Activated CD4-positive, alpha-beta memory T cell treated with anti-CD3 and anti-CD28 coated beads, Interleukin-2, amount 10 ng/mL, durations not matched to agents 7 days and 5 days (primary cell): ENCODE results near the gene CD247. TPM values are rescaled to one million over a fixed set of nuclear protein-coding genes. Genes with fewer than 3 reads are reported as not detected.

ENCODE experiments used
- CTCF ChIA-PET: fragments of 350-600 bp; sonication (Branson Sonifier 250); formaldehyde crosslinking; loops from one replicate; lab custom pipeline; 2021; ENCODE audit warnings: antibody characterized with exemption, inconsistent platforms; lab: Charles Lee
- POLR2A ChIA-PET: fragments of 350-600 bp; sonication (Branson Sonifier 250); formaldehyde crosslinking; loops from one replicate; lab custom pipeline; 2021; ENCODE audit warnings: antibody characterized with exemption; lab: Charles Lee
- DNase-seq: peaks from one replicate; pipeline ENCODE4 v3.0.0-alpha.2; 2020
- H3K27ac Mint-ChIP-seq: one replicate; pipeline ENCODE4 v1.8.0; 2021; ENCODE audit warnings: mild to moderate bottlenecking, mixed read lengths
- H3K27me3 Mint-ChIP-seq: one replicate; pipeline ENCODE4 v1.8.0; 2021; ENCODE audit warnings: mixed read lengths
- H3K36me3 Mint-ChIP-seq: one replicate; pipeline ENCODE4 v1.8.0; 2021; ENCODE audit warnings: low read depth, mixed read lengths
- H3K4me1 Mint-ChIP-seq: one replicate; pipeline ENCODE4 v1.8.0; 2021; ENCODE audit warnings: mixed read lengths
- H3K4me3 Mint-ChIP-seq: one replicate; pipeline ENCODE4 v1.8.0; 2021; ENCODE audit warnings: mild to moderate bottlenecking, mixed read lengths
- H3K9me3 Mint-ChIP-seq: one replicate; pipeline ENCODE4 v1.8.0; 2021; ENCODE audit warnings: mixed read lengths
- total RNA-seq, 2 experiments: library from RNA; stranded (reverse); gene quantifications; one replicate each; pipeline ENCODE4 v1.2.3, GENCODE V29; 2021

The CD247 gene
- total RNA-seq, 2 experiments from 2014 or later, result 239 to 242 TPM

GRCh38 chr1:167454304-167454893 lies 63.9 kb downstream of the CD247 start:
- peak overlapping the region; percentile 75 for H3K4me3 Mint-ChIP-seq
- POLR2A ChIA-PET, result interaction anchor here (0.6 to 7.9 kb wide), 20 partner anchors 7 to 484 kb away, joined by 3 to 143 read pairs (median 8); partner anchors contain the start of genes CD247 and CREG1
- H3K27me3 Mint-ChIP-seq, result no peaks in the 10 kb centered on the region
- H3K4me1 Mint-ChIP-seq, result peaks cover 69% of the 10 kb centered on the region
- peak overlapping the region; percentile 75 for H3K27ac Mint-ChIP-seq
- DNase-seq, result no peak
- H3K9me3 Mint-ChIP-seq, result no peaks in the 10 kb centered on the region
- peaks cover 38% of the 10 kb centered on the region for H3K36me3 Mint-ChIP-seq
- CTCF ChIA-PET, result interaction anchor here (0.5 to 5.4 kb wide), 12 partner anchors 12 to 102 kb away, joined by 3 to 36 read pairs (median 6); partner anchors contain the start of gene CD247

DNA sequence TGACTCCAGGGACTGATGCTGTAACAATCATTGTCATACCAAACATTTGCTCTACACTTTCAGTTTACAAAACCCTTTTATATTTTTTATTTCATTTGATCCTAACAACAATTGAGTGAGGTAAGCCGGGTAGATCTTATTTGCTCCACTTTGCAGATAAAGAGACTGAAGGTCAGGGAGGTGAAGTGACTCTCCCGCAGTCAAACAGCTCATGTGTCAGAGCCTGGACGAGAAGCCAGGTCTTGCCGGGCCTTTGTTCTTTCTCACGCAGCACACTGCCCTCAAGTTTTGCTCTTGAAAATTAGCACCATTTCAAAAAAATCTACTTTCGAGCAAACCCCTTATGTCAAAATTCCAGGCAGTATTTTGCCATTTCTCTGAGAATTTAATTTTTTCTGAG lies 65.2 kb downstream of the CD247 start:
- peaks cover 34% of the 10 kb centered on the region for H3K36me3 Mint-ChIP-seq
- CTCF ChIA-PET, result interaction anchor here (0.8 to 5.4 kb wide), 7 partner anchors 9 to 233 kb away, joined by 3 to 36 read pairs (median 3); no protein-coding TSS in a partner anchor
- peak overlapping the region; percentile 4 for H3K4me3 Mint-ChIP-seq
- H3K27ac Mint-ChIP-seq, result peak overlapping the region; percentile 65
- H3K9me3 Mint-ChIP-seq, result no peaks in the 10 kb centered on the region
- POLR2A ChIA-PET, result interaction anchor here (1.1 to 7.9 kb wide), 6 partner anchors 11 to 81 kb away, joined by 3 to 143 read pairs (median 39); partner anchors contain the start of gene CD247
- H3K4me1 Mint-ChIP-seq, result peaks cover 77% of the 10 kb centered on the region
- no peaks in the 10 kb centered on the region for H3K27me3 Mint-ChIP-seq
- no peak for DNase-seq

DNA sequence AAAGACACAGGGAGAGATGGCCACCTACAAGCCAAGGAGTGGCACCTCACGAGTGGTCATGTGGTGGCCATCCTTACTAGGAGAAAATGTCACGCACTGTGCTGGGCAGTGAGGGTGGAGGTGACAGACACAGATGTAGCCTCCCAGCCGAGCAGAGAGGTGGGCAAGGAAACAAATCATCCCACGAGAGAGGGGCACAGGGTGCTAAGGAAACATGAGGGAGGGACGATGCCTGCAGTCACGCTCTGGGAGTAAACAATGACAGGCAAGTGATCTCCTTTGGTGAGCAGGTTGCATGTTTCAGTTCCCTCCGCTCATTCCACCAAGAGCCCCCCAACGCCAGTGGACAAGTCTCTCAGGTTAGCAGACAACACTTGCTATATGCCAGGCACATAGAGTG lies 65.8 kb downstream of the CD247 start:
- ChIA-PET CTCF (interaction anchor here (1.0 to 1.2 kb wide), 3 partner anchors 9 to 232 kb away, joined by 3 read pairs; no protein-coding TSS in a partner anchor), POLR2A (interaction anchor here (1.5 to 7.9 kb wide), 4 partner anchors 10 to 64 kb away, joined by 5 to 143 read pairs (median 41); partner anchors contain the start of gene CD247)
- DNase-seq, result no peak
- Mint-ChIP-seq H3K4me1 (peaks cover 77% of the 10 kb centered on the region), H3K27me3 (no peaks in the 10 kb centered on the region), H3K36me3 (peaks cover 28% of the 10 kb centered on the region), H3K9me3 (no peaks in the 10 kb centered on the region), H3K4me3 (peak overlapping the region; percentile 18), H3K27ac (peak overlapping the region; percentile 48)

DNA sequence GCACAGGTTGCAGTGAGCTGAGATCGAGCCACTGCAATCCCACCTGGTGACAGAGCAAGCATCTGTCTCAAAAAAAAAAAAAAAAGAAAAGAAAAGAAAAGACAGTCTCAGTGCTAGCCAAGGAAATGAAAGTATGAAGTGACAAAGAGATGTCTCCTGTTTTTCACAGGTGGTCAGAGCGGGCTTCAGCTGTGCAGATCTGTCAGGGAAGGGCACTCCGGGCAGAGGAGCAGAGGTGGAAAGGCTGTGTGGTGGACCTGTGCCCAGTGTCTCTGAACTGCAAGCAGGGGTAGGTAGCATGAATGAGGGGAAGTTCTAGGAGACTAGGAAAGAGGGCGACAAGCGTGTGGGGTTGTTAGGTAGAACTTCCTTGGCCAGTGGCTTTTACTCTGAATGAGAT lies 67.5 kb downstream of the CD247 start:
- POLR2A ChIA-PET, result interaction anchor here (0.9 to 7.9 kb wide), 9 partner anchors 11 to 231 kb away, joined by 3 to 143 read pairs (median 4); partner anchors contain the start of gene CD247
- Mint-ChIP-seq H3K4me1 (peaks cover 78% of the 10 kb centered on the region), H3K36me3 (peaks cover 31% of the 10 kb centered on the region)

DNA sequence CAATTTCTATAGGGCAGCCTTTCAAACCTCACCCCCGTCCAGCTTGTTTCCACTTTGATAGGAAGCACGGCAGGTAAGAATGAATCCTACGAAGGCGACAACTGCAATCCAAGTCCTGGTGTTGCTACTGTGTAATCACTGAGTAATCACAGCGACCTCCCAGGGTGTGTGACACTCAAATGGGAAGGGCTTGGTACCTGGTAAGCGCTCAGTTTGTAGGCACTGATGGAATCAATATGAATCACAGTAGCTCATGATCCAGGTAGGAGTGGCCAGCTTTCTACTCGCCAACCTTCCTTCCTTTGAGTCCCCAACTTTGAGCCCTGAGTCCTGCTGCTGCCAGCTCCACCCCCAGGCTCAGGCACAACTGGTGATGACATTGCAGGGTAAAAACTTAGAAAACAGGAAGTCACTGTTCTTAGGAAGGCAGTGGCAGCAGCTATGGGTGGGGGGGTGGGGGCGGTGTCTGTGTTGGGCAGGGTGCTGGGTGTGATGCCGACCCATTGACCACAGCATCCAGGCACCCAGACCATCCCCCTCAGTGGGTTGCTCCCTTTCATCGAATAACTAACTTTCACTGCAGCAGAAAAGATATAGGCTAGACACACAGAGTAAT lies 70.7 kb downstream of the CD247 start:
- Mint-ChIP-seq H3K9me3 (no peaks in the 10 kb centered on the region), H3K36me3 (peaks cover 43% of the 10 kb centered on the region), H3K27ac (peak overlapping the region; percentile 97), H3K4me3 (peak overlapping the region; percentile 28), H3K27me3 (no peaks in the 10 kb centered on the region), H3K4me1 (peaks cover 85% of the 10 kb centered on the region)
- peak; percentile 84 for DNase-seq
- CTCF ChIA-PET, result interaction anchor here (0.7 to 2.8 kb wide), 24 partner anchors 9 to 545 kb away, joined by 3 to 37 read pairs (median 4); partner anchors contain the start of genes CD247, CREG1 and POU2F1
- POLR2A ChIA-PET, result interaction anchor here (0.8 to 3.6 kb wide), 28 partner anchors 8 to 488 kb away, joined by 3 to 64 read pairs (median 6); partner anchors contain the start of genes CD247, CREG1, DCAF6 and POU2F1

More for the DNA sequence above, 67.5 kb downstream of the CD247 start:
- H3K27ac Mint-ChIP-seq, result peak overlapping the region; percentile 86
- CTCF ChIA-PET, result interaction anchor here (0.7 to 2.0 kb wide), 7 partner anchors 10 to 237 kb away, joined by 3 to 10 read pairs (median 6); partner anchors contain the start of gene POU2F1
- peak overlapping the region; percentile 69 for H3K4me3 Mint-ChIP-seq
- no peaks in the 10 kb centered on the region for H3K9me3 Mint-ChIP-seq
- no peak for DNase-seq
- H3K27me3 Mint-ChIP-seq, result no peaks in the 10 kb centered on the region

DNA sequence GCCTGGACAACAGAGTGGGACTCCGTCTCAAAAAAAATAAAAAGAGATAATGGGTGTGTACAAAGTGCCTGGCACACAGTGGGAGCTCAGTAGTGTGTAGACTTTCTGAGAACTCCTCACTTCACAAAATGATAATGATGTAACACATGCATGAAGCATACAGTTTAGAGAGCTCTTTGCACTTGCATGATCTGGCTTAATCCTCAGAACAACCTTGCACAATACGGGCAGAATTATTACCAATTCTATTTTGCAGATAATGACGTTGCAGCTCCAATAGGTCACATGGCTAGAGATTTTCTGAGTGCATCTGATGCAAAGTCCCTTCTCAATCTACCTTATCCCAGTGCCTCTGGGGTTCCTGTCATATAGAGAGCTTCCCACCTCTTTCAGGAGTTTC lies 71.4 kb downstream of the CD247 start:
- DNase-seq, result no peak
- H3K36me3 Mint-ChIP-seq, result peaks cover 44% of the 10 kb centered on the region
- ChIA-PET POLR2A (interaction anchor here (0.8 to 3.6 kb wide), 27 partner anchors 9 to 489 kb away, joined by 3 to 64 read pairs (median 6); partner anchors contain the start of genes CD247, CREG1, DCAF6 and POU2F1), CTCF (interaction anchor here (0.7 to 2.8 kb wide), 21 partner anchors 8 to 545 kb away, joined by 3 to 37 read pairs (median 4); partner anchors contain the start of genes CD247, CREG1 and POU2F1)
- H3K9me3 Mint-ChIP-seq, result no peaks in the 10 kb centered on the region
- peaks cover 85% of the 10 kb centered on the region for H3K4me1 Mint-ChIP-seq
- H3K4me3 Mint-ChIP-seq, result peak overlapping the region; percentile 28
- H3K27ac Mint-ChIP-seq, result peak overlapping the region; percentile 97
- H3K27me3 Mint-ChIP-seq, result no peaks in the 10 kb centered on the region

DNA sequence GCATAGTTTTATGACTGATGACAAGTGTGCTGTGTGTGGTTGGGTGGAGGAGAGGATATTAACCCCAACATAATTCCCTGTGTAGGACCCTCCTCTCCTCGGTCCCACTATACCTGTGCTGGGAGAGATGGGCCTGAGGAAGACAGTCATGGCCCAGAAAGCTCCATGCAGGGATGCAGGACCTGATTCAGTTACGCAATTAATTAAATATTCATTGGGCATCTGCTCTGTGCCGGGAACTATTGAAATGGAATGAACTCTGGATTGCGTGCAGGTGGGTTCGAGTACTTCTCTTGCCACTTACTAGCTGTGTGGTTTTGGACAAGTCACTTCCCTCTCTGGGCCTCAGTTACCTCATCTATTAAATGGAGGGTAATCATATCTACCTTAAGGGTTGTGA lies 74.6 kb downstream of the CD247 start:
- POLR2A ChIA-PET, result interaction anchor here (1.1 to 5.1 kb wide), 3 partner anchors 11 to 75 kb away, joined by 4 to 32 read pairs (median 22); partner anchors contain the start of gene CD247
- Mint-ChIP-seq H3K27me3 (no peaks in the 10 kb centered on the region), H3K4me3 (no peak overlapping the region), H3K27ac (peak overlapping the region; percentile 59), H3K9me3 (no peaks in the 10 kb centered on the region), H3K4me1 (peaks cover 87% of the 10 kb centered on the region), H3K36me3 (peaks cover 63% of the 10 kb centered on the region)
- CTCF ChIA-PET, result interaction anchor here (0.6 to 5.2 kb wide), 11 partner anchors 9 to 271 kb away, joined by 3 to 34 read pairs (median 5); partner anchors contain the start of genes CD247 and POU2F1
- no peak for DNase-seq

DNA sequence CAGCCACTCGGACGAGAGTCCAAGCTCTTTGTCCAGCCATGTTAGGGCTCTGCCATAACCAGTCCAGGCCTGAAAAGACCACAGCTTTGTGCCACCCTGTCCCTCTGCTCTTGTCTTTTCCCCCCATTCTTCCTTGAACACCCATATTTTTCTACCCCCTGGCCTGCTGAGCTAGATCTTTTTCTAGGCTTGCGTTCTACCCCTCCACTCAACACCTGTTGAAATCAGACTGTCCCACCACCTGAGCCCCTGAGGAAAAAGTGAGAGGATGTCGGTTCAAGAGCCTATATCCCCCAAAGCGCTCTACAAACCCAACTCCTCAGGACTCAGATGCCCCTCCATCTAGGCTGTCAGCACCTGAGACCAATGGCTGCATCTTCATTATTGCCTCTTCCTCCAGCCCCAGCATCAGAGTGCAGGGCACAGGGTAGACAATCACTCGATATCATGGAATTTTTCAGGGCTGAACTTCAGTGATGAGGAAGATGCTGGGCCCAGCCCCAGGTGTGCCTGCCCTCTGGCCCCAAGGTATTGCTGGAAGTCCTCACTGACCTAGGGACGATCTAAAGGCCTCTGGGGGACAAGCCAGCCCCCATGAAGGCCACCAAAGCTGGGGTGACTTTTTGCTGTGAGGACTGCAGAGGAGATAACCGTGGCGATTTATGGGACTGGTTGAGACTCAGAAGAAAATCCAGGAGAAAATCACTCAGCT lies 75.3 kb downstream of the CD247 start:
- ChIA-PET CTCF (interaction anchor here (0.6 to 5.2 kb wide), 17 partner anchors 10 to 272 kb away, joined by 3 to 34 read pairs (median 4); partner anchors contain the start of genes CD247, CREG1 and POU2F1), POLR2A (interaction anchor here (1.1 to 5.1 kb wide), 3 partner anchors 12 to 76 kb away, joined by 4 to 32 read pairs (median 22); partner anchors contain the start of gene CD247)
- Mint-ChIP-seq H3K27me3 (no peaks in the 10 kb centered on the region), H3K4me1 (peaks cover 88% of the 10 kb centered on the region), H3K36me3 (peaks cover 70% of the 10 kb centered on the region), H3K9me3 (no peaks in the 10 kb centered on the region), H3K4me3 (no peak overlapping the region), H3K27ac (peak overlapping the region; percentile 44)
- DNase-seq, result no peak

- ChIA-PET POLR2A (interaction anchor here (1.2 to 5.1 kb wide), 3 partner anchors 12 to 77 kb away, joined by 3 to 32 read pairs (median 22); partner anchors contain the start of gene CD247), CTCF (interaction anchor here (0.6 to 5.2 kb wide), 12 partner anchors 13 to 272 kb away, joined by 3 to 34 read pairs (median 4); partner anchors contain the start of genes CD247, CREG1 and POU2F1)
- DNase-seq, result peak; percentile 90
- H3K9me3 Mint-ChIP-seq, result no peaks in the 10 kb centered on the region
- peak overlapping the region; percentile 44 for H3K27ac Mint-ChIP-seq
- H3K4me1 Mint-ChIP-seq, result peaks cover 86% of the 10 kb centered on the region
- no peak overlapping the region for H3K4me3 Mint-ChIP-seq
- peaks cover 75% of the 10 kb centered on the region for H3K36me3 Mint-ChIP-seq
- no peaks in the 10 kb centered on the region for H3K27me3 Mint-ChIP-seq
These were observed 76.0 kb downstream of the CD247 start for GRCh38 chr1:167442142-167442848.

GRCh38 chr1:167441222-167441621 lies 77.1 kb downstream of the CD247 start:
- H3K4me1 Mint-ChIP-seq, result peaks cover 85% of the 10 kb centered on the region
- no peak overlapping the region for H3K4me3 Mint-ChIP-seq
- ChIA-PET CTCF (interaction anchor here (0.9 to 5.2 kb wide), 13 partner anchors 9 to 531 kb away, joined by 3 to 34 read pairs (median 5); partner anchors contain the start of gene POU2F1), POLR2A (interaction anchor here (1.2 to 5.1 kb wide), 3 partner anchors 13 to 78 kb away, joined by 3 to 32 read pairs (median 22); partner anchors contain the start of gene CD247)
- DNase-seq, result no peak
- H3K9me3 Mint-ChIP-seq, result no peaks in the 10 kb centered on the region
- peak overlapping the region; percentile 44 for H3K27ac Mint-ChIP-seq
- H3K36me3 Mint-ChIP-seq, result peaks cover 78% of the 10 kb centered on the region
- H3K27me3 Mint-ChIP-seq, result no peaks in the 10 kb centered on the region

DNA sequence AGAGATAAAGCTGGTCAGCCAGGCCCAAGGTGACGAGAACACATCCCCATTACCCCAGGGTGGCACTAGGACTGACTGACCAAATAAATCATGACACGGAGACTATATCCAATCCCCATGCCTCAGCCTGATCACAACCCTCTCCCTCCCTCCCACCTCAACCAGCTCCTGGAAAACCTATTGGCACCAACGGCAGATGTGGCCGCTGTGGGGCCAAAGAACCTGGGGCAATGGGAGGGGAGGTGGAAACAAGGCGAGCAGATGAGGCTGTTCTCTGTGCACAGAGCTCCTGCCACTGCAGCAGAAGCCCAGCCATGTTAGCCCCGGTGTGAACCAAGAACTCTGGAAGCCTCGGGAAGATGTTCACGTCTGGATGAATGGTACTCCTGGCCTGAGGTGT lies 77.6 kb downstream of the CD247 start:
- Mint-ChIP-seq H3K9me3 (no peaks in the 10 kb centered on the region), H3K27me3 (no peaks in the 10 kb centered on the region), H3K27ac (peak overlapping the region; percentile 63), H3K4me3 (no peak overlapping the region), H3K4me1 (peaks cover 85% of the 10 kb centered on the region), H3K36me3 (peaks cover 78% of the 10 kb centered on the region)
- ChIA-PET POLR2A (interaction anchor here (1.2 to 5.1 kb wide), 4 partner anchors 9 to 78 kb away, joined by 3 to 32 read pairs (median 13); partner anchors contain the start of gene CD247), CTCF (interaction anchor here (1.0 to 5.2 kb wide), 9 partner anchors 10 to 530 kb away, joined by 3 to 34 read pairs (median 5); partner anchors contain the start of gene POU2F1)
- DNase-seq, result no peak
